Frontal cortex (tissue), 4 donors: ENCODE results near the gene FOSB. TPM values are rescaled to one million over a fixed set of nuclear protein-coding genes. Genes with fewer than 3 reads are reported as not detected.

ENCODE experiments used
- DNase-seq, 2 donors: peaks; one replicate each; pipeline ENCODE4 v3.0.0; 2012; ENCODE audit warnings: low spot score in 2 of 2
- FAIRE-seq: peaks from 2 replicates; lab custom pipeline; 2012; peaks lifted over from hg19 to GRCh38; lab: Jason Lieb, UNC
- total RNA-seq: library from RNA; depleted of rRNA; stranded (reverse); fragments of >200 nt; gene quantifications from one replicate; pipeline ENCODE4 v1.2.3, GENCODE V29; 2014
- donor health status: control.
- donor health status: control.
- donor health status: control.

Gene FOSB
- total RNA-seq, 1 donor from 2014 or later: 2.0 TPM

GRCh38 chr19:45463241-45463640, 4.6 kb upstream of the FOSB start:
- FAIRE-seq: no peak
- DNase-seq: no peak

- DNase-seq (no peak), FAIRE-seq (no peak)
Measured at GRCh38 chr19:45464274-45464673, 3.5 kb upstream of the FOSB start.

GRCh38 chr19:45464852-45465441, 2.8 kb upstream of the FOSB start:
- FAIRE-seq: no peak
- DNase-seq: no peak

- FAIRE-seq (no peak), DNase-seq (no peak)
Measured at GRCh38 chr19:45467115-45467455, 711 bp upstream of the FOSB start.

- no peak for DNase-seq
Measured at GRCh38 chr19:45468159-45468651, 409 bp downstream of the FOSB start.

GRCh38 chr19:45468803-45469131, 971 bp downstream of the FOSB start:
- FAIRE-seq (no peak), DNase-seq (no peak)

More at GRCh38 chr19:45468159-45468651, 409 bp downstream of the FOSB start:
- no peak for FAIRE-seq

- FAIRE-seq (no peak), DNase-seq (peak; percentile 87 to 88)
Measured at GRCh38 chr19:45469132-45469944, 1.5 kb downstream of the FOSB start.

GRCh38 chr19:45469945-45470761, 2.4 kb downstream of the FOSB start:
- FAIRE-seq (no peak), DNase-seq (no peak)

GRCh38 chr19:45470762-45471081, 2.9 kb downstream of the FOSB start:
- FAIRE-seq: no peak

GRCh38 chr19:45471111-45471930, 3.5 kb downstream of the FOSB start:
- DNase-seq (no peak), FAIRE-seq (no peak)

More at GRCh38 chr19:45470762-45471081, 2.9 kb downstream of the FOSB start:
- no peak for DNase-seq

GRCh38 chr19:45471931-45472562, 4.3 kb downstream of the FOSB start:
- FAIRE-seq: no peak

GRCh38 chr19:45472563-45473366, 5.0 kb downstream of the FOSB start:
- no peak for FAIRE-seq
- DNase-seq: no peak

More at GRCh38 chr19:45471931-45472562, 4.3 kb downstream of the FOSB start:
- DNase-seq: no peak

- DNase-seq (no peak), FAIRE-seq (no peak)
Measured at GRCh38 chr19:45473367-45473681, 5.5 kb downstream of the FOSB start.

GRCh38 chr19:45473682-45474605, 6.1 kb downstream of the FOSB start:
- no peak for FAIRE-seq
- no peak for DNase-seq

- no peak for DNase-seq
- no peak for FAIRE-seq
Measured at GRCh38 chr19:45474606-45475521, 7.1 kb downstream of the FOSB start.

- FAIRE-seq (no peak), DNase-seq (no peak)
Measured at GRCh38 chr19:45475537-45476291, 7.9 kb downstream of the FOSB start.
